Stimulated activated CD8-positive, alpha-beta memory T cell treated with anti-CD3 and anti-CD28 coated beads, Interleukin-2, amount 100 ng/mL, for 48 hours (primary cell): ENCODE data around the gene ATP9A.
"Not testable (repeated sequence)": the region's sequence is repeated elsewhere in the genome, so short reads cannot be mapped to it uniquely, and the experiment has no call there.

Source experiments
- DNase-seq, 2 donors: peaks; one replicate each; pipeline ENCODE4 v3.0.0-alpha.2; 2020; ENCODE audit warnings: low read depth in 2 of 2

ATP9A gene

DNA sequence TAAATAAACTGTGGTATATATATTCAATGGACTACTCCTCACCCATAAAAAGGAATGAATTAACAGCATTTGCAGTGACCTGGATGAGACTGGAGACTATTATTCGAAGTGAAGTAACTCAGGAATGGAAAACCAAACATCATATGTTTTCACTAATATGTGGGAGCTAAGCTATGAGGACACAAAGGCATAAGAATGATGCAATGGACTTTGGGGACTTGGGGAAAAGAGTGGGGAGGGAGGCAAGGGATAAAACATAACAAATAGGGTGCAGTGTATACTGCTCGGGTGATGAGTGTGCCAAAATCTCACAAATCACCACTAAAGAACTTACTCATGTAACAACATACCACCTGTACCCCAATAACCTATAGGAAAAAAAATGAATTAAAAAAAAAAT is 45.2 kb downstream of the ATP9A start:
- not testable (repeated sequence) for DNase-seq

DNA sequence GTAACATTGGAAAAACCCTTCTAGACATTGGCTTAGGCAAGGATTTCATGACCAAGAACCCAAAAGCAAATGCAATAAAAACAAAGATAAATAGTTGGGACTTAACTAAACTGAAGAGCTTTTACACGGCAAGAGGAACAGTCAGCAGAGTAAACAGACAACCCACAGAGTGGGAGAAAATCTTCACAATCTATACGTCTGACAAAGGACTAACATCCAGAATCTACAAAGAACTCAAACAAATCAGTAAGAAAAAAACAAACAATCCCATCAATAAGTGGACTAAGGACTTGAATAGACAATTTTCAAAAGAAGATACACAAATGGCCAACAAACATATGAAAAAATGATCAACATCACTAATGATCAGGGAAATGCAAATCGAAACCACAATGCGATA is 45.9 kb downstream of the ATP9A start:
- DNase-seq, result not testable (repeated sequence)

DNA sequence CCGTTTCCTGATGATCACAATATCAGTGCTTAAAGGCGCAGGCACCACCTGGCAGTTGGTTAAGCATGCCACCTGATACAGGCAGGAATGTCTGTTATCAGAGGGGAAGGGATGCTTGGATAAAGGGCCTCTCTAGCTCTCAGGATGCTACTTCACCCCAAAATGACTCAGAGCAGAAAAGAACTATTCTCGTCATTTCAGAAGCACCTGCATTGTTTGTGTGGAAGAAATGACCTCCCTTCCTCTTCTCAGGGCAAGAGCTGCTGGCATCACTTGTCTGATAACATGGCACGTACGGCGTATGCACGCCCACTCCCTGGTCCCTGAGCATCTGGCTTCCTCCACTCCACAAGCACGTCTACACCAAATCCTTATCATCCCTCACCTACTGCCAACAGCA is 47.3 kb downstream of the ATP9A start:
- DNase-seq, result no peak

DNA sequence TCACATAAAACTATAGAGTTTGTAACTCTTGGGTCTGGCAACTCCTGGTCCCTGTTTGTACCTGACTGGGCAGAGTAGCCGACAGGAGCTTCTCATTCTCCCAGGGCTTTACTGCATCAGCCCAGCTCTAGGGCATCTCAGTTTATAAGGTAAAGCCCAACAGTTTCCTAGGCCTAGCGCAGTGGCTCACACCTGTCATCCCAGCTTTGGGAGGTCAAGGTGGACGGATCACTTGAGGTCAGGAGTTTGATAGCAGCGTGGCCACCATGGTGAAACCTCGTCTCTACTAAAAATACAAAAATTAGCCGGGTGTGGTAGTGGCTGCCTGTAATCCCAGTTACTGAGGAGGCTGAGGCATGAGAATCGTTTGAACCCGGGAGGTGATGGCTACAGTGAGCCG is 47.8 kb downstream of the ATP9A start:
- no peak for DNase-seq

DNA sequence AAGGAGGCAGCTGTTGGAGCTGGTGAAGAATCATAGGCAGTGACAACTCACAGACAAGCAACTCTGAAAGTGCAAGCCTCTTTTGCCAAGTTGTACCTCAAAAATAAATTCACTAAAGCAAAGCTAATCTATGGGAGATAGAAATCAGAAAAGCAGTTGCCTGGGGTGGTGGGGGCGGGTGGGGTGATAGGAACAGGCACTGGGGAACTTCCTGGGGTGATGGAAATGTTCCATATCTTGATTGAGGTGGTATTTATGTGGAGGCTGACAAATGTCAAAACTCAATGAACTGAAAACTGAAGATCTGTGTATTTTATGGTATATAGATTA is 52.4 kb downstream of the ATP9A start:
- DNase-seq, result no peak

DNA sequence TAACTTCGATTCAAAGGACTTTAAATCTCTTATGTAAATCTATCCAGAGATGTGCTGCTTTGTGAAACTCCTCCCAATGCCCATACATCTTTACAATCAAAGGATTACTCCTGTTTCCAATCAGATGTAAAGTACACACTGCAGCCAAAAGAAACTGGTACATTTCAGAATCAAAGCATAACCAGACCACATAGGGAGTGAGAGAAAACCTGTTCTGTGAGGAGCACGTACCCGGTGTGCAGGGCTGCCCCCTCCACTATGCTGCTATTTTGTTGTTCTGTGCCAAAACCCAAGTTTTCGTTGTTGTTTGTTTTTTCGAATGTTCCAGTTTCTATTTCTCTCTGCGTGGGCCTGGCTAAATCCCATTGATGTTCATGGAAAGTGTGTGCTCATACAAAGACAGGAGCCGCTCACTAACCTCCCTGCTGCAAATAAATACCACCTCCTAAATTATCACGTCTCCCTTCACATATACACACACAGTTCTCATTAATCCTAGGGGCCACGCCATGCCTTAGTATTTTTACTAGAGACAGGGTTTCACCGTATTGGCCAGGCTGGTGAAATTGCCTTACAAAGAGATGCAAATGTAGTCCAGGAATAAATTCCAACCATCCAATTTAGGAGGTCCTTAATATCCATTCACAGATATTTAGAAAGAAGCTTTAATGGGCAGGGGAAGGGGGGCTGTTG is 52.9 kb downstream of the ATP9A start:
- no peak for DNase-seq

DNA sequence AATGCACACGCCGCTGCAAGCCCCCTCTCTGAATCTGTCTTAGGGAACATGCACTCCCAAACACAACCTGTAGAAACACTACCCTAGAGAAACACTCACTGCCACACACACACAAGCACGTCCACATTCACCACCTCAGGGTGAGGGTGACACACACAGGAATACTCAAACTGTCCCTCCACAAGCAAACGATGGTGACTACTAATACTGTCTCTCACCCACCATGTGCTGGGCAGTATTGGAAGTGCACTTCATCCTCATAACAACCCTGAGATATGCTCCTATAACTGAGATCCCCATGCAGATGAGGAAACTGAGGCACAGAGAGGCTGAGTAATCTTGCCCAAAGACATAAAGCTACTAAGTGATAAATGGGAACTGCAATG is 55.0 kb downstream of the ATP9A start:
- no peak for DNase-seq

DNA sequence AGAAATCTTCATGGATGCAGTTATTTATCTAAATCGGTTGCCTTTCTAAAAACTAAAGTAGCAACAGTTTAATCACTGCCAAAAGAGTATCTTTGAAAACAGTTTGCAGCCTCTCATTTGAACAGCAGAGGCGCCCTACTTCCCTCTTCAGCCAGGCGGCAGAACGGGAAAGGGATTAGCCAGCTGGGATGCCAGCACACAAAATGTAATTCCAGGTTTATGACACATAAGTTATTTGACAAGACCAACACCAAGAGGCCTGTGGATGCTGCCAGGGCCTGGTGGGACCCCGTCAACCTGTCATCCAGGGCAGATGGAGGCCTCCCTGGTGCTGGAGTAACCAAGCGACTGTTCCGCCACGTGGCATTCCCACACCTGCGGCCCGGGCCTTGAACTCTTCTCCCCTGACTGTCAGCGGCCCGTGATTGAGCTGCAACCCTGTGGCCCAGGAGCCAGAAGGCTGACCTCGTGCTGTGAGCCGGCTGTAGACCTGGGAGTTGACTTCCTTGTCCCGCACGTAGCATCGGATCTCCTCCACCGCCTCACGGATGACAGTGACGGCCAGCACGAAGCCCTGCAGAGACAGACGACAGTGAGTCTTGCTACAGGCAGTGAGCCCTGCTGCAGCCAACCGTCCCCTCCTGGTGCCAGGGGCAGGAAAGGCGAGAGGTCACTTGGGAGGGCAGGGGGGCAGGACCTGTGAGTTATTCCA is 55.5 kb downstream of the ATP9A start:
- DNase-seq, result no peak

DNA sequence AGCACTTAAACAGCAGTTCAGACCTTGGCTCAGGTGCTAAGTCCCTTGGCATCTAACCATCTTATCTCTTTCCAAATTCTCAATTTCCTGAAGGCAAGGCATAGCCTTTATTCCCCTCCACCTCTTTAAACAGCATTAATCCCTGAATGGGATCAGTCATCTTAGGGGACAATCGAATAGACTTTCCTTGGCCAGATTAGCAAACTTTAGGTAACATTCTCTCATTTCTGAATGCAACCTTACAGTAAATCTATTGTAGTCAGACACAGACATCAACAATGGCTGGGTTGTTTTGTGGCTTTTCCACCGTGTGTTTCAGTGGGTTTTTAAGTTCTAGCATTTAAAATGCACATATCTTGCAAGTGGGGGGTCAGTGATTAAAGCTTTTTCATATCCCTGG is 56.8 kb downstream of the ATP9A start:
- DNase-seq, result no peak

DNA sequence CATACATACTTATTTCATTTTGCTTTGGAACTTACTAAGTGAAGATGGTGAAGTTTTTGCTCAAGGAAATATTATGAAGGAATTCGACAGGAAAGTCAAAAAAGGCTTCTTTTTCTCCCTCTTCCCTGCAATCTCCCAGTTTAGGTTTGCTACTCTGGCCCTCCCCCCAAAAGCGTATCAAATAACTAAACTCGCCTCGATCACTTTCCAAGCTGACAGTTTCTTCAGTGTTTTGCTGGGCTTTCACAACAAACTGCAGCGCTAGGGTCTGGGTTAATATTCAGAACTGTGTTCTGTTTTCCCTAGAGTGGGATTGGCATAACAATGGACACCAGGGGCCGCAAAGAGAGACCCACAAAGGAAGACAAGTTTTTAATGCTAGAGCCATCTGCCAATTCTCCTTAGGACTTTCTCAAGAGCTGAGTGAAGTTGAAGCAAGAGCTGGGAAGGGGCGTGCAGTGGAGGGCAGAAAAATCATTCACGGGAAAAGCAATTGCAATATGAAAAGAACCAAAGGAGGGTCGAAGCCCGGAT is 57.8 kb downstream of the ATP9A start:
- no peak for DNase-seq

DNA sequence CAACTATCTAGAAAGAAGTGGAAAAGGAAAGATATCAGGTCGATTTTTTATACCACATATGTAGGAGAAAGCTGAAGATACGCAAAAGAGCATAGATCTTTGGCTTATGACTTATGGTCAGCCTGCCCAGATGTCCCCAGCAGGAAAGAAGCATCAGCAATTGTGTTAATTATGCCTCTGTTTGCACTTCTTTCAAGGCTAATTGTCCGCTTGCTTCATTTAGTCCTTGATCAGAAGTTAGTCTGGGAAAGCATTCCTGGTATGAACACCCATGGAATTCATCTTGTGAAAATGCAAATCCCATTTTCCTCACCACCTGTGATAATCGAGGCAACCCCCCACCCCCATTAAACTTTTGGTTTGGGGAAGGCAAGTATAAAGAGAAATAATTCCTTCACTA is 62.8 kb downstream of the ATP9A start:
- DNase-seq, result no peak

DNA sequence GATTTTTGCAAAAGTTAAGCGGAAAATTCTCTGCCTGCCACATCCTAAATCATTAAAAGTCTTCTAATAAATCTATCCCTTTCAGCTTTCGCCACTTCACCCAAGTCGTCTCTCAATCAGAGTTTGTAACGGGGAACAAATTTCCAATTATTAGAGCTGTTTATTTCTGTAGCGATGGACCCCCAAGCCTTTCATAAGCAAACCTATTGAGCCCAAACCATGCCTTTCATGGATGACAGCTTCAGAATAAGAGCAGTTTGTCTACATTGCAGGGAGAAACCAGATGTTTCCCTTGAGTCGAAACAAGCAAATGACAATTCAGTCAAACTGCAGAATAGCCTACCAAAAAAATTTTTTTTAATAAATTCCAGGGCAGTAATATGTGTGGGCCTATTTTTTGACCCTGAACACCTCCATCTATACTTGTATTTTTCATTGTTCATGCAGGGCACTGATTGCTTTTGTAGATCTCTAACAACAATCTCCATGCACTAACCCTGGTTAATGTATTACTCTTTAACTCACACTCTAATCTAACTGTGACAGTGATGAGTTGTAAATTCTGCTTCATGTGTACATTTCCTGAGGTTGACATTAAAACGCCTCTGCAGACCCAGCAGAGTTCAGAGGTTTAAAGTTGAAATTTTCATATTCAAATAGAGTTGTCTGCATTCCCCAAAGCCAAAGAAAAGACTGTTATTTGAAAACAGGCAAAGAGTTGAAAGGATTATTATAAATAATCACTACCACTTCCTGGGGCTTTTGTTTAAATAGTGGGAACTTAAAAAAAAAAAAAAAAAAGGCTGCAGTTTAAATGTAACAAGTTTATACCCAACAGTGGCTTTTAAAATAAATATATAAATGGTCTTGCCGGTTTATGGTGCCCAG is 64.5 kb downstream of the ATP9A start:
- DNase-seq, result no peak

DNA sequence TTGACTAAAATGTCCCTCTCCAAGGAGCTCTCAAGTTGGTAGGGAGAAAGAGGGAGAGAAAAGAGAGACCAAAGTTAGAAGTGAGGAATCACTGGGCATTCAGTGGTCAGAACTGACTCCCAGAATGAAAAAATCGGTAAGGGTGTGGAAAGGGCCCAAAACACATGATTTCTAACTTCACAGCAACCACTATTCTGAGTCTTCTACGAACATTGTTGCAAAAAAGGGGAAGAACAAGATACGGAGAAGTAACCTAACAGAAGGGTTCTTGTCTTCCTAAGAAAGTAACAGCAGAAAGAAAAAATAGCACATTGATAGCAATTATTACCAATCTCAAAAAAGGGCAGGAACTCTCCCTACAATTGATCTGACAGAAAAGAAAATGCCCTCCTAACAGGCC is 65.6 kb downstream of the ATP9A start:
- no peak for DNase-seq

DNA sequence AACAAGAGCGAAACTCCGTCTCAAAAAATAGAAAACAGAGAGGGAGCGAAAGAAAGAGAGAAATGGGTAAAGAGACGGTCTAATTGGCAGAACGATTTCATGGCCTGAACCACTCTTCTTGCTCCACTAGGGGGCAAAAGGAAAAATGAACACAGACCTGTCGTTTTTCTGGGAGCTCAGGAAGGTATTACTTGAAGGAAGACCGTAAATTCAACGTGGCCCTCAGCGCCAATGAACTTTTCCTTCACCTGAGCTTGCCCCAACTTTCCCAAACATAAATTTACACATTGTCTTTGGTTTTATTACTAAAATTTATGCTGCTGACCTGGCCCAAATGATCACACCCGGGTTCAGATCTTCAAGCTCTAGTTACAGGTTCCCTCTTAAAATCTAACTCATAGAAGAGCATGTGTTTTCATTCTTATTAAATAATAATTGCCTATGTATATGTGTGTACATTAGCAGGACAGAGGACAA is 67.3 kb downstream of the ATP9A start:
- DNase-seq, result no peak

DNA sequence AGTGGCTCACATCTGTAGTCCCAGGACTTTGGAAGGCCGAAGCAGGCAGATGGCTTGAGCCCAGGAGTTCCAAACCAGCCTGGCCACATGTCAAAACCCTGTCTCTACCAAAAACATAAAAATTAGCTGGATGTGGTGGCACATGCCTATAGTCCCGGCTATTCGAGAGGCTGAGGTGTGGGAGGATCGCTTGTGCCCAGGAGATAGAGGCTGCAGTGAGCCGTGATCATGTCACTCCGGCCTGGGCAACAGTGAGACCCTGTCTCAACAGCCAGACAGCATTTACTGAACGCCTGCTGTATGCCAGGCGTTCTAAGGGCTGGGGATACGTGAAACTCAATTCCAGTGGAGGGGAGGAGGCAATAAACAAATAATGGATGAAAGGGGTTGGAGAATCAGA is 69.9 kb downstream of the ATP9A start:
- DNase-seq, result no peak

DNA sequence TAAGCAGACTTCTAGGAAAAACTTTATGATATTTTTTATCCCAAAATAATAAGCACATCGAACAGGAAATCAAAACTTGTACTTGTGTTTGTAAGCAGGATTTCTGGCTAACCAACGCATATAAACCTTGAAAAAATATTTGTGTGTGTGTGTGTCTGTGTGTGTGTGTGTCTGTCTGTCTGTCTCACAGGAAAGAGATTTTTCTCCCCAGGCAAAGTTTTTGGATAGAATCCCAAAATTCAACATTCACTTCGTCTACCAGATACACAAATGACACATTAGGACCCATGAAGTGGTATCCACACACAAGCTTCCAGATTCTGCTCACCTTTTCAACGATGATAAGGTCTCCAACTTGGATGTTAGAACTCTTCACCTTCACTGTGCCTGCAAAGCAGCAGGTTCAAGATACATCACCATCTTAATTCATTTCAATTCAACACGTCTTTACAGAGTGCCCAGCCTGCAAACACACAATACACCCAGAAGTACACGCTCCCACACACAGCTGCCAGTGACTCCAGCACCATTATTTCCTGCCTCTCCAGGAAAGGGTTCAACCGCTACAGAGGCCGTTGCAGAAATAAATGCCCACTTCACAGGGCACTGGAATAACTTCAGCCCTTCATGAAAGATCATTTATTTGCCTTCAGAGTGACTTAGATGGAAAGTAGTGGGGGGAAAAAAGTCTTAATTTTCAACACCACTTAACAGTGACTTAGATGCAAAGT is 70.9 kb downstream of the ATP9A start:
- DNase-seq, result no peak

DNA sequence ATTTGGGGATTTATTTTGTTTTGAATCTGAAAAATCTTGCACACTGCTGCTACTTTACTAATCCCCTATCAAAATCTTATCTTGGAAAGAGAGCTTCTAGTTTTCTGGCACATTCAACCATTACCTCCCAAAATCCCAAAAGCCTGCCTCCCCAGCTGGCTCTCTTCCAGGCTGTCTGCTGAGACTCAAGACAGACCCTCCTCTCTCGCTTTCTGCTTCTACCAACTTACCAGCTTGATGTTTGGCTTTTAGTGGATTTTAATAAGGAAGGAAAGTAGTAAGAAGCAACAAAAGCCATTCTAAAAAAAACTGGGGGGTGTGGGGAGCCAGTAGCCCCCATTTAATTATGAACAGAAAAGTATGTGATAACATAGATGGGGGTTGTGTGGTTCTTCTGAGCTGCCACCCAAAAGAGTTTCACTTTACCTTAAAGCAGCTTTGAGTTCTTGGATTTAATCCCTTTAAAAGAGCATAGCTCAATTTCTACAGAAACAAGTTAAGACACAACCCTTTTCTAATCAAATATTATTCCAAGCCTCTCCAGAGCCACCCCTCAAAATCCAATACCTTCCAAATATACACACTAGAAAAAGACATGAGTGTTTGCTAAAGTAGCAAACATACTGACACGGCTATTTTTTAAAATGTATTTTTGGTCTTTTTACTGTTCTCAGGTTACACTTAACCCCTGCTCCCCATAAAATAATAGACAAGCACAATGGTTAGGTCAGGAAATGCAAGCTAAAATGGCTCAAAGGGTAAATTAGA is 71.7 kb downstream of the ATP9A start:
- DNase-seq, result no peak

DNA sequence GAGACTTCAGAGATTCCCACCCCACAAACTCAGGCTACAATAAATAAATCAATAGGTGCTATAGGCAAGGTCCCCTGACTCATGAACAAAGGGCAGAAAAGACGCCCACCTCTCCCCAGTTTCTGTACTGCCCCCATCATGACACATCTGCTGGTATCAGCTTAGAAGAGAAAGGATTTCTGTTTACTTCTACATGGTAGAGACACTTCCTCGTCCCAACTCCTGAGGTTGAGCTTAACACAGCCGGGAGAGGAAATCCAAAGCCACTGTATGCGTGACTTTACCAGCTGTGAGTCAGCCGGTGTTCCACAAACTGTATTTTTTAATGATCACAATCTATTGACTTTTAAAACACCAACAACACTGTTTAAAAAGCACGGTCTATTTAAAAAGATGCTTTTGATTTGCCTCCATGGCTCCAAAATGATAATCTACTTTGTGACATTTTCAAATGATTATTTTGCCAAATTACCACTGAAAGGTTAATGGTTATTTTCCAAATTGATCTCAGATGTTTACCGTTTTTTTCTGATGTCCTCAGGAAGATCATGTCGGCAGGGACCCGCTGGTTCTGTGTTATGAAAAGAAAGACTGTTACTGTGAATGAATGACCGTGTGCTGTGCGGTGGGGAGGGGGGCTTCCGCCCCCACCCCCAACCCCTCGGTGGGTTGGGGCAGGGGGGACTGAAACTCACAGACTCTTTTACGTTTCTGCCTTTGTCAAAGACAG is 72.5 kb downstream of the ATP9A start:
- no peak for DNase-seq

DNA sequence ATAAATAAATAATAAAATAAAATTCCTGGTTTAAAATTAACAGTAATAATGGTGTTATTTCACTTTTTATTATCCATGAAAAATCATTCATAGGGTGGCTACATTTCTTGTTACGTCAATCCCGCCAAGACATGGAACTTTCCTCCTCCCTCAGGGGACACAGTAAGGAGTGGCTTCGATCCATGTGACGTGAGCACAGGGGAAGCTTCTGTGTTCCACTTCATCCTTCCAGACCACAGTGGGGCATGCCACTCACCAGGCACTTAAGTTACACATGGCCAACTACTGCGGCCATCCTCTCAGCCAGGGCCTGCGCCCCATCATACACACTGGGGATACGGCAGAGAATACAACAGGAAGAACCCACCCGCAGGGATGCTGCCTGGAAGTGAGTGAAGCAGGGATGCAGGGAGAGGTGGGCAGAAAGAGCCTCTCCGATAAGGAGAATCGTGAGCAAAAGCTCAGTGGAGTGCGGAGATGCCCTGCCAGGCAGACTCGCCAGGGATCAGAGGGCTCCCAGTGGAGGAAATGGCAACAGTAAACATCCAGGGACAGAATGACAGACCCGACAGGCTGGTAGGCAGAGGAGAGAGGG is 75.3 kb downstream of the ATP9A start:
- DNase-seq, result no peak

DNA sequence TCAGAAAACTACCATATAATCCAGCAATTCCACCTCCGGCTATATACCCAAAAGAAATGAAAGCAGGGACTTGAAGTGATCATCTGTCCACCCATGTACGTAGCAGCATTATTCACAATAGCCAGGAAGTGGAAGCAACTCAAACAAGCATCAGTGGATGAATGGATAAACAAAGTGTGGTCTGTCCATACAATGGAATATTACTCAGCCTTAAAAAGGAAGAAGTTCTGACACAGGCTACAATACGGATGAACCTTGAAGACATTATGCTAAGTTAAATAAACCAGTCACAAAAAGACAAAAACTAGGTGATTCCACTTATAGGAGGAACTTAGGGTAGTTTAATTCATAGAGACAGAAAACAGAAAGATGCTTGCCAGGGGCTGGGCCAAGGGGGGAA is 76.5 kb downstream of the ATP9A start:
- no peak for DNase-seq
